Stimulated activated CD4-positive, alpha-beta T cell treated with anti-CD3 and anti-CD28 coated beads, Interleukin-15, amount 100 ng/mL, for 1 hour (primary cell): ENCODE measurements around the gene AGMAT.

Experiments
- DNase-seq, 2 donors: peaks; one replicate each; pipeline ENCODE4 v3.0.0-alpha.2; 2020; ENCODE audit warnings: low read depth in 1 of 2, low spot score in 1 of 2

The AGMAT gene

GRCh38 chr1:15584489-15585363 is at the start of gene AGMAT:
AGMAT (minus strand) TSS chr1:15585051; CDS start chr1:15584967, 84 bp downstream.
- peak in 1 of 2 donors; percentile 46 for DNase-seq

- DNase-seq, result no peak
Observed at GRCh38 chr1:15633756-15634420, 49.0 kb upstream of the AGMAT start.

GRCh38 chr1:15628003-15628402 is 43.2 kb upstream of the AGMAT start:
- no peak for DNase-seq

- DNase-seq, result no peak
Observed at GRCh38 chr1:15627343-15627988, 42.6 kb upstream of the AGMAT start.

- DNase-seq, result no peak
Observed at GRCh38 chr1:15626269-15626950, 41.6 kb upstream of the AGMAT start.

- DNase-seq, result no peak
Observed at GRCh38 chr1:15625056-15625917, 40.4 kb upstream of the AGMAT start.

- no peak for DNase-seq
Observed at GRCh38 chr1:15624133-15624714, 39.4 kb upstream of the AGMAT start.

GRCh38 chr1:15623435-15623834 is 38.6 kb upstream of the AGMAT start:
- no peak for DNase-seq

GRCh38 chr1:15622712-15623373 is 38.0 kb upstream of the AGMAT start:
- DNase-seq, result no peak

- DNase-seq, result no peak
Observed at GRCh38 chr1:15621975-15622374, 37.1 kb upstream of the AGMAT start.

GRCh38 chr1:15620902-15621682 is 36.2 kb upstream of the AGMAT start:
- no peak for DNase-seq

GRCh38 chr1:15620155-15620545 is 35.3 kb upstream of the AGMAT start:
- DNase-seq, result no peak

- DNase-seq, result no peak
Observed at GRCh38 chr1:15618655-15619525, 34.0 kb upstream of the AGMAT start.

- DNase-seq, result no peak
Observed at GRCh38 chr1:15618077-15618654, 33.3 kb upstream of the AGMAT start.

- peak; percentile 88 to 89 for DNase-seq
Observed at GRCh38 chr1:15617173-15618076, 32.6 kb upstream of the AGMAT start, which contains the start of gene DDI2. DDI2 (plus strand) TSS chr1:15617458; CDS start chr1:15617671, 213 bp downstream.
